Glutamatergic neuron (in vitro differentiated cells): ENCODE results near the gene LRRTM1. TPM values are rescaled to one million over a fixed set of nuclear protein-coding genes. Genes with fewer than 3 reads are reported as not detected.

Experiments used
- DNase-seq: peaks from one replicate; pipeline ENCODE4 v3.0.0; 2022
- H3K27ac Mint-ChIP-seq: one replicate; pipeline ENCODE4 v1.8.0; 2020; ENCODE audit warnings: mild to moderate bottlenecking, mixed read lengths, inconsistent platforms; ENCODE audit not compliant: unreplicated experiment
- H3K27me3 Mint-ChIP-seq: one replicate; pipeline ENCODE4 v1.8.0; 2020; ENCODE audit warnings: mild to moderate bottlenecking, moderate library complexity, mixed read lengths, inconsistent platforms; ENCODE audit not compliant: unreplicated experiment
- H3K36me3 Mint-ChIP-seq: one replicate; pipeline ENCODE4 v1.8.0; 2020; ENCODE audit warnings: mild to moderate bottlenecking, mixed read lengths, inconsistent platforms; ENCODE audit not compliant: unreplicated experiment
- H3K4me1 Mint-ChIP-seq: one replicate; pipeline ENCODE4 v1.8.0; 2020; ENCODE audit warnings: mild to moderate bottlenecking, low read depth, mixed read lengths, inconsistent platforms; ENCODE audit not compliant: unreplicated experiment
- H3K4me3 Mint-ChIP-seq: one replicate; pipeline ENCODE4 v1.8.0; 2020; ENCODE audit warnings: mild to moderate bottlenecking, mixed read lengths, inconsistent platforms; ENCODE audit not compliant: unreplicated experiment
- H3K9me3 Mint-ChIP-seq: one replicate; pipeline ENCODE4 v1.8.0; 2020; ENCODE audit warnings: mild to moderate bottlenecking, moderate library complexity, mixed read lengths, inconsistent platforms; ENCODE audit not compliant: unreplicated experiment
- total RNA-seq: library from RNA; stranded (reverse); fragmentation: NEBNext Ultra II Directional; extraction: Animal tissue kit (Norgen Biotek cat#: 25700); gene quantifications from one replicate; pipeline ENCODE4 v1.2.1, GENCODE V29; 2021; ENCODE audit not compliant: unreplicated experiment
- TF ChIP-seq, protein P1 (sequence below): fragments of 200-600 bp; sonication (generic); IDR thresholded peaks from one replicate; pipeline ENCODE4 v1.5.0; 2021; ENCODE audit not compliant: partially characterized antibody, unreplicated experiment

LRRTM1 gene
- total RNA-seq, 1 donor from 2014 or later = 3.8 TPM

DNA sequence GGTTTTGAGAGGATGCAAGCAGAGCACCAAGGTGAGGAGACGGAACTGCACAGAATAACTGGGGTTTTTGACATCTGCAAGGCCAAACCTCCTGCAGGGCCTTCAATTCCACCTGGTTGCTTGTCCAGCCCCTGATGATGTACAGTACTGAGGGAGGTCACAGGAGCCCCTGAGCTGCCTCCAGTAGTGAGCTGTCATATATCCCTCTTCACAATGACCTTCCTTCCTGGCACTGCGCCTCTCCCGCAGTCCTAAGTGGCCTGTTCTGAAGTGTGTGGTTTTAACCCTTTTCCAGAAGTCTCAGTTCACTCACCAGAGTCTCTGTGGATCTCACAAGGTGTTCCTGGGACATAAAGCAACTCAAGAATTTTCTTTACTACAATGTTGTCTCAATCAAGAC is 45.3 kb downstream of the LRRTM1 start:
- DNase-seq = no peak
- Mint-ChIP-seq H3K4me3 (no peak overlapping the region), H3K4me1 (no peaks in the 10 kb centered on the region), H3K27me3 (no peaks in the 10 kb centered on the region), H3K27ac (no peak overlapping the region), H3K9me3 (no peaks in the 10 kb centered on the region), H3K36me3 (no peaks in the 10 kb centered on the region)
- TF ChIP-seq, protein P1, sequence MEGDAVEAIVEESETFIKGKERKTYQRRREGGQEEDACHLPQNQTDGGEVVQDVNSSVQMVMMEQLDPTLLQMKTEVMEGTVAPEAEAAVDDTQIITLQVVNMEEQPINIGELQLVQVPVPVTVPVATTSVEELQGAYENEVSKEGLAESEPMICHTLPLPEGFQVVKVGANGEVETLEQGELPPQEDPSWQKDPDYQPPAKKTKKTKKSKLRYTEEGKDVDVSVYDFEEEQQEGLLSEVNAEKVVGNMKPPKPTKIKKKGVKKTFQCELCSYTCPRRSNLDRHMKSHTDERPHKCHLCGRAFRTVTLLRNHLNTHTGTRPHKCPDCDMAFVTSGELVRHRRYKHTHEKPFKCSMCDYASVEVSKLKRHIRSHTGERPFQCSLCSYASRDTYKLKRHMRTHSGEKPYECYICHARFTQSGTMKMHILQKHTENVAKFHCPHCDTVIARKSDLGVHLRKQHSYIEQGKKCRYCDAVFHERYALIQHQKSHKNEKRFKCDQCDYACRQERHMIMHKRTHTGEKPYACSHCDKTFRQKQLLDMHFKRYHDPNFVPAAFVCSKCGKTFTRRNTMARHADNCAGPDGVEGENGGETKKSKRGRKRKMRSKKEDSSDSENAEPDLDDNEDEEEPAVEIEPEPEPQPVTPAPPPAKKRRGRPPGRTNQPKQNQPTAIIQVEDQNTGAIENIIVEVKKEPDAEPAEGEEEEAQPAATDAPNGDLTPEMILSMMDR = no peak

DNA sequence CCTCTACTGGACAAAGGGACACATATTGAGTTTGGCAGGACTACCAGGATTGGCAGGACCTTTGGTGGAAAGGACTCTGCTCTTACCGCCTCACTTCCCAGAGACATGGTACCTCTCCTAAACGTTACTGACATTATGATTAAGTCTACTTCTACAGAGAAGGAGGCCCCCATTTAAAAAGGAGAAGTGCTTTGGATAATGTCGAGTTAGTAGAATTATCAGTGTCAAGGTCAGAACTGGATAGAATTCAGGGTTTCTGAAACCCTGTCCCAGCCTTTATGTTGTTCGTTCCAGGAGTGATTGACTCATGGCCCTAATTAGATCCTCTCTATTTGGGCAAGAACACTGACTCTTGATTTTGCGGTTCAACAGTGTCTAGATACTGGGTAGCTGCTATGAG is 45.8 kb downstream of the LRRTM1 start:
- H3K4me1 Mint-ChIP-seq = no peaks in the 10 kb centered on the region
- DNase-seq = no peak
- no peaks in the 10 kb centered on the region for H3K36me3 Mint-ChIP-seq
- no peak overlapping the region for H3K4me3 Mint-ChIP-seq
- H3K9me3 Mint-ChIP-seq = no peaks in the 10 kb centered on the region
- TF ChIP-seq, protein P1 = no peak
- H3K27ac Mint-ChIP-seq = no peak overlapping the region
- H3K27me3 Mint-ChIP-seq = no peaks in the 10 kb centered on the region

DNA sequence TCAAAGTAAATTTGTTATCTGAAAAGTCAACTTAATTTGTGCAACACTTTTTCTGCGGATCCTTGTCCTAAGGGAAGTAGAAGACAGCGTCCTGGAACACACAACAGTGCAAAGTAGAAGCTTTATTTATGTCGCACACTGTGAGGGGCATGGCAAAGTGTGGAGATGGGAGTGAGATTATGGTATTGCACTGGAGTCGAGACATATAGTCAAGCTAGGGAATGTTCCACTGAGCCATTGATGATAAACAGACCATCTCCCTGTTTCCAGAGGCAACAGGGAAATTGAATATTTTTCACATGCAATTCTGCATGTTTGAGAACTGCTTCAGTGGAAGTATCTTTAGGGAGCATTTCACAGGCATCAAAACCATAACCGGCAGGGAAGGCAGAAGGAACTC is 46.2 kb downstream of the LRRTM1 start:
- no peak for DNase-seq
- Mint-ChIP-seq H3K27ac (no peak overlapping the region), H3K4me3 (no peak overlapping the region), H3K4me1 (no peaks in the 10 kb centered on the region), H3K9me3 (no peaks in the 10 kb centered on the region), H3K27me3 (no peaks in the 10 kb centered on the region), H3K36me3 (no peaks in the 10 kb centered on the region)
- TF ChIP-seq, protein P1 = no peak

DNA sequence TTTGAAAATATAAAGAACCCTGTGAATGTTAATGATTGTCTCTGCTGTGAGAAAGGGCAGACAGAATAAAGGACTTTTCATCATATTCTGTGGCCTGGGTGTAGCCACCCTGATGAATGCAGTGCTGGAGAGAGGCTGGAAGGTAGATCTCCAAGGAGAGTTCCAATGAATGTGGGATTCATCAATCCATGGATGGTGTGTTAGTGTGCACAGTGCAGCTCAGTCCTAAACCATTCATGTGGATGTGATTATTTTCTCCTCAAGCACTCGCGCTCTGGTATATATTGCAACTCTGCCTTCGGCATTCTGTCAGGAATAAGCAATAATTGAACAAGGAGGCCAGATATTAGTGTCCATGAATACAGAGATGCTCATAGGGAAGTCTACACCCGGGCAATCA is 47.1 kb downstream of the LRRTM1 start:
- TF ChIP-seq, protein P1 = no peak
- H3K4me3 Mint-ChIP-seq = no peak overlapping the region
- H3K27ac Mint-ChIP-seq = no peak overlapping the region
- H3K9me3 Mint-ChIP-seq = no peaks in the 10 kb centered on the region
- no peaks in the 10 kb centered on the region for H3K27me3 Mint-ChIP-seq
- H3K36me3 Mint-ChIP-seq = no peaks in the 10 kb centered on the region
- DNase-seq = no peak
- H3K4me1 Mint-ChIP-seq = no peaks in the 10 kb centered on the region

DNA sequence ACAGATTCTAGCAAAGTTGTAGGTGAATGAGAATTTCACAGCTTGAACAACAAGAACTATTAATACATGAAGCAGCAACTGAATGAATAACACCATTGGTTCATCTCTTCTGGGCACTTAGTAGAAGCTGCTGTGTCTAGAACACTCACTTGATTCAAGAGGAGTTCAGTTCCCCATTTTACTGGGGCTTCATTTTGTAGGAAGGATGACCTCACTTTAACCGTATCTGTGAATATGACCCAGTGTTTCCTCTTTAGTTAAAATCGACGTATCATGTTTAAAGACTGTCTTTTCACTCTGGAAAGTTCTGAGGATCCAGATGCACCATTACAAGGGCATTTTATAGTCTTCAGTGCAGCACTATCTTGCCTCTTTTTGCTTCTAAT is 47.8 kb downstream of the LRRTM1 start:
- TF ChIP-seq, protein P1 = peak; percentile 42
- no peak for DNase-seq
- H3K4me1 Mint-ChIP-seq = no peaks in the 10 kb centered on the region
- H3K27ac Mint-ChIP-seq = no peak overlapping the region
- H3K9me3 Mint-ChIP-seq = no peaks in the 10 kb centered on the region
- no peaks in the 10 kb centered on the region for H3K36me3 Mint-ChIP-seq
- no peaks in the 10 kb centered on the region for H3K27me3 Mint-ChIP-seq
- no peak overlapping the region for H3K4me3 Mint-ChIP-seq
